Central memory CD8-positive, alpha-beta T cell (primary cell): ENCODE results near the gene SDCCAG8.

Experiments
- ATAC-seq: fragments of 150-1000 bp; cut with Tn5 transposase; replicated peaks from 2 replicates; pipeline ENCODE4 v1.10.0; 2022; ENCODE audit warnings: mild to moderate bottlenecking, moderate FRiP score, moderate number of reproducible peaks; ENCODE audit not compliant: poor library complexity, severe bottlenecking; ENCODE audit errors: extremely low read depth
- DNase-seq, 2 donors: peaks; one replicate each; pipeline ENCODE4 v3.0.0; 2021; ENCODE audit warnings: low spot score in 2 of 2
- H3K27ac Mint-ChIP-seq: one replicate; pipeline ENCODE4 v1.8.0; 2022; ENCODE audit warnings: low read depth, mild to moderate bottlenecking, moderate library complexity, mixed read lengths
- H3K27me3 Mint-ChIP-seq: one replicate; pipeline ENCODE4 v1.8.0; 2022; ENCODE audit warnings: mixed read lengths
- H3K36me3 Mint-ChIP-seq: one replicate; pipeline ENCODE4 v1.8.0; 2022; ENCODE audit warnings: mild to moderate bottlenecking, moderate library complexity, mixed read lengths; ENCODE audit not compliant: insufficient read depth
- H3K4me1 Mint-ChIP-seq: one replicate; pipeline ENCODE4 v1.8.0; 2022; ENCODE audit warnings: mixed read lengths
- H3K4me3 Mint-ChIP-seq: one replicate; pipeline ENCODE4 v1.8.0; 2022; ENCODE audit warnings: mild to moderate bottlenecking, moderate library complexity, mixed read lengths
- H3K9me3 Mint-ChIP-seq: one replicate; pipeline ENCODE4 v1.8.0; 2022; ENCODE audit warnings: mixed read lengths

Gene SDCCAG8

GRCh38 chr1:243452092-243452491, 196.3 kb downstream of the SDCCAG8 start:
- Mint-ChIP-seq H3K36me3 (peaks cover 2% of the 10 kb centered on the region), H3K27ac (no peak overlapping the region), H3K27me3 (no peaks in the 10 kb centered on the region), H3K4me3 (no peak overlapping the region), H3K4me1 (no peaks in the 10 kb centered on the region), H3K9me3 (no peaks in the 10 kb centered on the region)
- DNase-seq: no peak
- ATAC-seq: no peak

GRCh38 chr1:243454328-243454997, 198.6 kb downstream of the SDCCAG8 start:
- ATAC-seq (no peak), DNase-seq (no peak)
- Mint-ChIP-seq H3K4me3 (no peak overlapping the region), H3K27ac (no peak overlapping the region), H3K27me3 (no peaks in the 10 kb centered on the region), H3K4me1 (no peaks in the 10 kb centered on the region), H3K9me3 (no peaks in the 10 kb centered on the region), H3K36me3 (peaks cover 2% of the 10 kb centered on the region)

- Mint-ChIP-seq H3K27me3 (no peaks in the 10 kb centered on the region), H3K27ac (no peak overlapping the region), H3K9me3 (no peaks in the 10 kb centered on the region), H3K4me1 (no peaks in the 10 kb centered on the region), H3K36me3 (peaks cover 3% of the 10 kb centered on the region), H3K4me3 (no peak overlapping the region)
- ATAC-seq (no peak), DNase-seq (no peak)
These were observed 200.2 kb downstream of the SDCCAG8 start for GRCh38 chr1:243455760-243456651.

- Mint-ChIP-seq H3K27me3 (no peaks in the 10 kb centered on the region), H3K27ac (no peak overlapping the region), H3K4me3 (no peak overlapping the region), H3K36me3 (peaks cover 4% of the 10 kb centered on the region), H3K9me3 (no peaks in the 10 kb centered on the region), H3K4me1 (no peaks in the 10 kb centered on the region)
- DNase-seq: no peak
- no peak for ATAC-seq
These were observed 201.6 kb downstream of the SDCCAG8 start for GRCh38 chr1:243457363-243457982.

GRCh38 chr1:243459059-243459458, 203.2 kb downstream of the SDCCAG8 start:
- DNase-seq (no peak), ATAC-seq (no peak)
- no peaks in the 10 kb centered on the region for H3K4me1 Mint-ChIP-seq
- no peaks in the 10 kb centered on the region for H3K9me3 Mint-ChIP-seq
- no peak overlapping the region for H3K4me3 Mint-ChIP-seq
- no peaks in the 10 kb centered on the region for H3K27me3 Mint-ChIP-seq
- peaks cover 4% of the 10 kb centered on the region for H3K36me3 Mint-ChIP-seq
- no peak overlapping the region for H3K27ac Mint-ChIP-seq

- DNase-seq: no peak
- Mint-ChIP-seq H3K4me3 (no peak overlapping the region), H3K4me1 (no peaks in the 10 kb centered on the region), H3K9me3 (no peaks in the 10 kb centered on the region), H3K27ac (no peak overlapping the region), H3K36me3 (peaks cover 6% of the 10 kb centered on the region), H3K27me3 (no peaks in the 10 kb centered on the region)
- no peak for ATAC-seq
These were observed 205.9 kb downstream of the SDCCAG8 start for GRCh38 chr1:243461700-243462099.

GRCh38 chr1:243462929-243463697, 207.3 kb downstream of the SDCCAG8 start:
- no peak for ATAC-seq
- DNase-seq: no peak
- Mint-ChIP-seq H3K27me3 (no peaks in the 10 kb centered on the region), H3K4me1 (no peaks in the 10 kb centered on the region), H3K9me3 (no peaks in the 10 kb centered on the region), H3K36me3 (peaks cover 6% of the 10 kb centered on the region), H3K27ac (no peak overlapping the region), H3K4me3 (no peak overlapping the region)

GRCh38 chr1:243465081-243465480, 209.2 kb downstream of the SDCCAG8 start:
- Mint-ChIP-seq H3K36me3 (peaks cover 6% of the 10 kb centered on the region), H3K4me1 (no peaks in the 10 kb centered on the region), H3K27me3 (no peaks in the 10 kb centered on the region), H3K9me3 (no peaks in the 10 kb centered on the region), H3K4me3 (no peak overlapping the region), H3K27ac (no peak overlapping the region)
- ATAC-seq (no peak), DNase-seq (no peak)

GRCh38 chr1:243465738-243466137, 209.9 kb downstream of the SDCCAG8 start:
- Mint-ChIP-seq H3K4me3 (no peak overlapping the region), H3K9me3 (no peaks in the 10 kb centered on the region), H3K27ac (no peak overlapping the region), H3K4me1 (no peaks in the 10 kb centered on the region), H3K36me3 (peaks cover 10% of the 10 kb centered on the region), H3K27me3 (no peaks in the 10 kb centered on the region)
- DNase-seq: no peak
- no peak for ATAC-seq

- Mint-ChIP-seq H3K27me3 (no peaks in the 10 kb centered on the region), H3K9me3 (no peaks in the 10 kb centered on the region), H3K27ac (no peak overlapping the region), H3K36me3 (peaks cover 10% of the 10 kb centered on the region), H3K4me1 (peaks cover 10% of the 10 kb centered on the region), H3K4me3 (no peak overlapping the region)
- no peak for DNase-seq
- no peak for ATAC-seq
These were observed 213.7 kb downstream of the SDCCAG8 start for GRCh38 chr1:243469497-243469896.

GRCh38 chr1:243470502-243470901, 214.7 kb downstream of the SDCCAG8 start:
- Mint-ChIP-seq H3K36me3 (peaks cover 6% of the 10 kb centered on the region), H3K27ac (no peak overlapping the region), H3K4me3 (no peak overlapping the region), H3K9me3 (no peaks in the 10 kb centered on the region), H3K4me1 (peaks cover 10% of the 10 kb centered on the region), H3K27me3 (no peaks in the 10 kb centered on the region)
- ATAC-seq (no peak), DNase-seq (no peak)

- Mint-ChIP-seq H3K4me1 (peaks cover 10% of the 10 kb centered on the region), H3K27ac (no peak overlapping the region), H3K4me3 (no peak overlapping the region), H3K36me3 (peaks cover 6% of the 10 kb centered on the region), H3K9me3 (no peaks in the 10 kb centered on the region), H3K27me3 (no peaks in the 10 kb centered on the region)
- DNase-seq (no peak), ATAC-seq (no peak)
These were observed 215.3 kb downstream of the SDCCAG8 start for GRCh38 chr1:243471026-243471685.
